AG04450 (cell line): ENCODE measurements around the gene RHBDL2. TPM values are rescaled to one million over a fixed set of nuclear protein-coding genes. Genes with fewer than 3 reads are reported as not detected.

ENCODE experiments used
- CTCF ChIA-PET: fragments of 300-600, 350-600 bp; formaldehyde crosslinking; extraction: SDS; loops from one replicate; lab custom pipeline; 2022; ENCODE audit warnings: antibody characterized with exemption, inconsistent platforms; lab: Charles Lee
- POLR2A ChIA-PET: fragments of 350-600 bp; formaldehyde crosslinking; extraction: SDS; loops from one replicate; lab custom pipeline; 2021; ENCODE audit warnings: antibody characterized with exemption, inconsistent platforms; lab: Yijun Ruan, JAX
- DNase-seq: peaks from one replicate; pipeline ENCODE4 v3.0.0-alpha.2; 2011; ENCODE audit warnings: low read depth, low spot score
- H3K27ac ChIP-seq: one replicate; pipeline ENCODE4 v1.5.1; 2012; ENCODE audit warnings: low read depth, low read length, control low read depth
- H3K27me3 ChIP-seq: one replicate; pipeline ENCODE4 v1.6.0; 2012; ENCODE audit warnings: low read length; ENCODE audit not compliant: control insufficient read depth, insufficient read depth
- H3K4me3 ChIP-seq: 2 replicates; pipeline ENCODE4 v1.5.1; 2011; ENCODE audit warnings: mild to moderate bottlenecking, low read depth, low read length, control low read depth
- H3K9me3 ChIP-seq: 2 replicates; pipeline ENCODE4 v1.5.1; 2012; ENCODE audit warnings: low read length; ENCODE audit not compliant: control insufficient read depth, insufficient read depth
- polyA plus RNA-seq: library from polyadenylated mRNA; depleted of rRNA; stranded (reverse); fragments of >200 nt; gene quantifications from 2 replicates; pipeline ENCODE4 v1.2.3, GENCODE V29; 2011
- TF ChIP-seq, protein P1 (sequence below): IDR thresholded peaks from 2 replicates; pipeline ENCODE4 v1.5.1; 2011; ENCODE audit warnings: low read depth, low read length, control low read depth, inconsistent platforms

The RHBDL2 gene
- polyA plus RNA-seq, 1 experiment = 0.33 TPM

DNA sequence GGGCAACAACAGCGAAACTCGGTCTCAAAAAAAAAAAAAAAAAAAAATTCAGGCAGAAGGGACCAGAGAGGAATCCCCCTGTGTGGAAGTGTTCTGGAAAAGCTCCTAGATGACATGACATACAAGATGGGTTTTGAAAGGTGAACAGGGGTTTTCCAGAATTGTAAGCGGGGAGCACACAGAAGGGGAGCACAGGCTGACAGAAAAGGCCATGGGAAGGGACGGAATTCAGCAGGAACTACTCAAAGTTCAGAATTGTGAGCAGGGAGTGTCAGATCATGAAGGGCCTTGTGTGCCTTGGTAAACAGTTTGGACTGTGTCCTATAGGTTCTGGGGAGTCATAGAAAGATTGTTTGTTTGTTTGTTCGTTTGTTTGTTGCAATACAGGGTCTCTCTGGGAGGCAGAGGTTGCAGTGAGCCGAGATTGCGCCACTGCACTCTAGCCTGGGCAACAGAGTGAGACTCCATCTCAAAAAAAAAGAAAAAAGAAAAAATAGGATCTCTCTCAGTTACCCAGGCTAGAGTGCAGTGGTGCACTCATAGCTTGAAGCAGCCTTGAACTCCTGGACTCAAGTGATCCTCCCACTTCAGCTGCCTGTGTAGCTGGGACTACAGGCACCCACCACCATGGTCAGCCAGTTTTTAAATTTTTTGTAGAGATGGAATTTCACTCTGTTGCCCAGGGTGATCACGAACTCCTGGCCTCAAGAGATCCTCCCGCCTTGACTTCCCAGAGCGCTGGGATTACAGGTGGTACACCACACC lies 1.2 kb upstream of the RHBDL2 start:
- TF ChIP-seq, protein P1, sequence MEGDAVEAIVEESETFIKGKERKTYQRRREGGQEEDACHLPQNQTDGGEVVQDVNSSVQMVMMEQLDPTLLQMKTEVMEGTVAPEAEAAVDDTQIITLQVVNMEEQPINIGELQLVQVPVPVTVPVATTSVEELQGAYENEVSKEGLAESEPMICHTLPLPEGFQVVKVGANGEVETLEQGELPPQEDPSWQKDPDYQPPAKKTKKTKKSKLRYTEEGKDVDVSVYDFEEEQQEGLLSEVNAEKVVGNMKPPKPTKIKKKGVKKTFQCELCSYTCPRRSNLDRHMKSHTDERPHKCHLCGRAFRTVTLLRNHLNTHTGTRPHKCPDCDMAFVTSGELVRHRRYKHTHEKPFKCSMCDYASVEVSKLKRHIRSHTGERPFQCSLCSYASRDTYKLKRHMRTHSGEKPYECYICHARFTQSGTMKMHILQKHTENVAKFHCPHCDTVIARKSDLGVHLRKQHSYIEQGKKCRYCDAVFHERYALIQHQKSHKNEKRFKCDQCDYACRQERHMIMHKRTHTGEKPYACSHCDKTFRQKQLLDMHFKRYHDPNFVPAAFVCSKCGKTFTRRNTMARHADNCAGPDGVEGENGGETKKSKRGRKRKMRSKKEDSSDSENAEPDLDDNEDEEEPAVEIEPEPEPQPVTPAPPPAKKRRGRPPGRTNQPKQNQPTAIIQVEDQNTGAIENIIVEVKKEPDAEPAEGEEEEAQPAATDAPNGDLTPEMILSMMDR = no peak
- CTCF ChIA-PET = interaction anchor here (0.6 kb wide), 1 partner anchor 30 kb away, joined by 6 read pairs; no protein-coding TSS in a partner anchor
- Histone ChIP-seq H3K27ac (no peak overlapping the region), H3K27me3 (peaks cover 2% of the 10 kb centered on the region), H3K4me3 (no peak overlapping the region), H3K9me3 (peaks cover 4% of the 10 kb centered on the region)
- no peak for DNase-seq
- POLR2A ChIA-PET = no interaction called here

GRCh38 chr1:38941093-38941492 lies 537 bp downstream of the RHBDL2 start:
- peak overlapping the region; percentile 49 for H3K4me3 ChIP-seq
- no peak for DNase-seq
- H3K27ac ChIP-seq = no peak overlapping the region
- TF ChIP-seq, protein P1 = no peak
- H3K9me3 ChIP-seq = no peaks in the 10 kb centered on the region; the same call in 1 of the 2 replicates
- peaks cover 2% of the 10 kb centered on the region for H3K27me3 ChIP-seq
- ChIA-PET CTCF (no interaction called here), POLR2A (no interaction called here)

GRCh38 chr1:38940339-38941047 lies 1.1 kb downstream of the RHBDL2 start:
- POLR2A ChIA-PET = no interaction called here

GRCh38 chr1:38938722-38939260 lies 2.8 kb downstream of the RHBDL2 start:
- DNase-seq = no peak
- peaks cover 2% of the 10 kb centered on the region for H3K27me3 ChIP-seq
- CTCF ChIA-PET = no interaction called here
- no peak overlapping the region for H3K4me3 ChIP-seq
- no peak overlapping the region for H3K27ac ChIP-seq
- POLR2A ChIA-PET = no interaction called here
- TF ChIP-seq, protein P1 = no peak
- no peaks in the 10 kb centered on the region; the same call in 1 of the 2 replicates for H3K9me3 ChIP-seq

More at GRCh38 chr1:38940339-38941047, 1.1 kb downstream of the RHBDL2 start:
- H3K27me3 ChIP-seq = peaks cover 2% of the 10 kb centered on the region
- no peak for DNase-seq
- TF ChIP-seq, protein P1 = no peak
- no peaks in the 10 kb centered on the region; the same call in 1 of the 2 replicates for H3K9me3 ChIP-seq
- CTCF ChIA-PET = no interaction called here
- no peak overlapping the region for H3K27ac ChIP-seq
- no peak overlapping the region for H3K4me3 ChIP-seq
